Choroid plexus epithelial cell (primary cell): Measurements from ENCODE around the gene UQCC3.
"Not testable (repeated sequence)": the region's sequence is repeated elsewhere in the genome, so short reads cannot be mapped to it uniquely, and the experiment has no call there.

Experiments used
- DNase-seq: peaks from one replicate; pipeline ENCODE4 v3.0.0-alpha.2; 2010; ENCODE audit warnings: low read depth
- H3K4me3 ChIP-seq: 2 replicates; pipeline ENCODE4 v1.5.1; 2011; ENCODE audit warnings: low read depth, mild to moderate bottlenecking, control low read depth, low read length, moderate library complexity
- TF ChIP-seq, protein P1 (sequence below): conservative IDR thresholded peaks from 2 replicates; pipeline ENCODE4 v1.5.1; 2011; ENCODE audit warnings: low read depth, mild to moderate bottlenecking, control low read depth, inconsistent platforms, low read length, moderate library complexity

Gene UQCC3

DNA sequence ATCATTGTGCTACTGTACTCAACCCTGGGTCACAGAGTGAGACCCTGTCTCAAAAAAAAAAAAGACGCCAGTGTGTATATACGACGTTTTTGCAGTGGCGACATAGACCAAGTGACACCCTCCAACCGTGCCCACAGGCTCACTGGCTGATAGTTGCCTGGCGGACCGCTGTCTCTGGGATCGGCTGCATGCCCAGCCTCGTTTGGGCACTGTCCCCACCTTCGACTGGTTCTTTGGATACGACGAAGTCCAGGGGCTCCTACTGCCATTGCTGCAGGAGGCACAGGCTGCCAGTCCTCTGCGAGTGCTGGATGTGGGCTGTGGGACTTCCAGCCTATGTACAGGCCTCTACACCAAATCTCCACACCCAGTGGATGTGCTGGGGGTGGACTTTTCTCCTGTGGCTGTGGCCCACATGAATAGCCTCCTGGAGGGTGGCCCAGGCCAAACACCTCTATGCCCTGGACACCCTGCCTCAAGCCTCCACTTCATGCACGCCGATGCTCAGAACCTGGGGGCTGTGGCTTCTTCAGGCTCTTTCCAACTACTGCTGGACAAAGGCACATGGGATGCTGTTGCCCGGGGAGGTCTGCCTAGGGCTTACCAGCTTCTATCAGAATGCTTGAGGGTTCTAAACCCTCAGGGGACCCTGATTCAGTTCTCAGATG, 5.1 kb upstream of the UQCC3 start:
- TF ChIP-seq, protein P1, sequence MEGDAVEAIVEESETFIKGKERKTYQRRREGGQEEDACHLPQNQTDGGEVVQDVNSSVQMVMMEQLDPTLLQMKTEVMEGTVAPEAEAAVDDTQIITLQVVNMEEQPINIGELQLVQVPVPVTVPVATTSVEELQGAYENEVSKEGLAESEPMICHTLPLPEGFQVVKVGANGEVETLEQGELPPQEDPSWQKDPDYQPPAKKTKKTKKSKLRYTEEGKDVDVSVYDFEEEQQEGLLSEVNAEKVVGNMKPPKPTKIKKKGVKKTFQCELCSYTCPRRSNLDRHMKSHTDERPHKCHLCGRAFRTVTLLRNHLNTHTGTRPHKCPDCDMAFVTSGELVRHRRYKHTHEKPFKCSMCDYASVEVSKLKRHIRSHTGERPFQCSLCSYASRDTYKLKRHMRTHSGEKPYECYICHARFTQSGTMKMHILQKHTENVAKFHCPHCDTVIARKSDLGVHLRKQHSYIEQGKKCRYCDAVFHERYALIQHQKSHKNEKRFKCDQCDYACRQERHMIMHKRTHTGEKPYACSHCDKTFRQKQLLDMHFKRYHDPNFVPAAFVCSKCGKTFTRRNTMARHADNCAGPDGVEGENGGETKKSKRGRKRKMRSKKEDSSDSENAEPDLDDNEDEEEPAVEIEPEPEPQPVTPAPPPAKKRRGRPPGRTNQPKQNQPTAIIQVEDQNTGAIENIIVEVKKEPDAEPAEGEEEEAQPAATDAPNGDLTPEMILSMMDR = no peak
- peak overlapping the region; percentile 83 for H3K4me3 ChIP-seq
- DNase-seq = no peak

DNA sequence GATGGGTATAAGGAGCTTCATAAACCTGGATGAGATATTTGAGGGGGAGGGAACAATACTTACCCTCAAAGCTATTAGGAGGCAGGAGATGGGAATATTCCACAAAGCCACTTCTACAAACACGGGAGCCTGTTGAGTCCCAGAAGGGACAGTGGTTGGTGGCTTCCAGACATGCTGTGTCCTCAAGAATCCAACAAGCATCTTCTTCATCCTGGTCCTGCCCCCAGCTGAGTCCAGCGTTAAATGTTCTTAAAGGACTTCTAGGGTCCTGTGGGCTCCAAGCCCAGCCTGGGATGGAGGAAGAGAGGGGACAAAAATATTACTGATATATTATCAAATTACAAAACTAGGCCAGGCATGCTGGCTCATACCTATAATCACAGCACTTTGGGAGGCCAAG, 4.0 kb upstream of the UQCC3 start:
- TF ChIP-seq, protein P1 = no peak
- H3K4me3 ChIP-seq = no peak overlapping the region
- DNase-seq = no peak

DNA sequence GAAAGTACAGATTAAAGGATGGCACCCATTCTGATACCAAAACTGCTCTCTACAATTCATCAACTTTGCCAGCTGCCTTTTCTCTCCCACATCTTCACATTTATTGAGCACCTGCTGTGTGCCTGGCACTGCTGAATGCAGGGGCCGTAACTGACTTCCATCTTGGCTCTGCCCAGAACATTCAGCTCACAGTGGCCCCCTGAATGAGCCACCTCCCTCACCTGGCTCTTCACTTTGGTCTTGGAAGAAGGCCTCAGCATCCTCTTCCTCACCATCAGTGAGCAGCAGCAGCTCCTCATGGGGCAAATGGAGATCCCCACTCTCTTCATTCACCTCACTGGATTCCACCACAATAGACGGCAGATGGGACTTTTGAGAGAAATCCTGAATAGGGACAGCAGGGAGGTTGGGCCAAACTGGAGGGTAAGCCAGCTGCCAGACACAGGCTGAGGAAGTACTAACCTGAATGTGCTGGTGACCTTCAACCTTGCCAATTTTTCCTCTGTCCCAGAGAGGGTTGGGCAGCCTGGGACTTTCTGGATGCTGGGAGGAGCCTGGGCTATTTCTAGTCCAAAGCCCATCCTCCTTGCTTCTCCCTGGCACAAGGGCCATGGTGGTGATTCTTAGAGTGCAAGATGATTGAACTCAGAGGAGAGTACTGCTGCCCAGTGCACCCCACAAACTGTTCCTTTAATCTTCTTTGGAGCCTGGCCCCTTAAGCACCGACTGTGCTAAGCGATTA, 1.9 kb upstream of the UQCC3 start:
- TF ChIP-seq, protein P1 = no peak
- no peak overlapping the region for H3K4me3 ChIP-seq
- no peak for DNase-seq

DNA sequence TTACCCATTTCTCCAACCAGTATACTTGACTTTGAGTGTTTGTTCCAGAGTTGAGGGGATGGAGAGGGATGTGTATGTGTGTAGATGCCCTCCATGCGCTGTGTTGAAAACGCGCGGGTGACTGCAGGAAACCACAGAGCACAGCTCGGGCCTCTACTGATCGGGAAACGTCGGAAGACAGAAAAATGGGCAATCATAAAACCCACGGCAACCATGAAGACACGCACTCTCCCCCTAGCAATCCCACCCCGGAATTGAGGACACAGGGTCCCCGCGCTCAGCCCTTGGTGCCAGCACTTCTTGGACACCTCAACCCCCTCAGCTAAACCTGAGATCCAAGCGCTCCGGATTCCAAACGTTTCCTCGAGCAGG, 251 bp upstream of the UQCC3 start:
- TF ChIP-seq, protein P1 = no peak
- peak overlapping the region; percentile 72 for H3K4me3 ChIP-seq
- no peak for DNase-seq

DNA sequence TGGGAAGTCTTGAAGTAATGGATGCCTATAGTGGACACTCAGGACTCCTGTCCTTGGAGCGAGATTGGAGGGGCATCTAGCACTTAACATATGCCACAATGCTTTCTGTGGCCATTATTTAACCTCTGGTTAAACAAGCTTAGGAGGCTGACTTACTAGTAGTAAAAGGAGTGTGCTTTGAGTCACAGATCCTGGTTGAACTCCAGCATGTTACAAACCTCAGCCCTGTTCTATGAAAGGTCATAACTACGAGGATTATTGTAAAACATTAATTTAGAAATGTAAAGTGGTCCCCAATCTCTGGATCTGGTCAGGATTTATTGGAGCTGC, 1.7 kb downstream of the UQCC3 start:
- no peak for DNase-seq
- TF ChIP-seq, protein P1 = no peak
- no peak overlapping the region for H3K4me3 ChIP-seq

DNA sequence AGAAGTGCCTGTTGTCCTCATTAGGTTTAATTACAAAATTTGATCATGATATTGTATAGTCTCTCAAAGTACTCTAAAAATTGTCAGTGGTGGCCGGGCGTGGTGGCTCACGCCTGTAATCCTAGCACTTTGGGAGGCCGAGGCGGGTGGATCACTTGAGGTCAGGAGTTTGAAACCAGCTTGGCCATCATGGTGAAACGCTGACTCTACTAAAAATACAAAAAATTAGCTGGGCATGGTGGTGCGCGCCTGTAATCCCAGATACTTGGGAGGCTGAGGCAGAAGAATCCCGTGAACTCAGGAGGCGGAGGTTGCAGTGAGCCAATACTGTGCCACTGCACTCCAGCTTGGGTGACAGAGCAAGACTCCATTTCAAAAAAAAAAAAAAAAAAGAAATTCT, 3.9 kb downstream of the UQCC3 start:
- DNase-seq, H3K4me3 ChIP-seq: not testable (repeated sequence)

DNA sequence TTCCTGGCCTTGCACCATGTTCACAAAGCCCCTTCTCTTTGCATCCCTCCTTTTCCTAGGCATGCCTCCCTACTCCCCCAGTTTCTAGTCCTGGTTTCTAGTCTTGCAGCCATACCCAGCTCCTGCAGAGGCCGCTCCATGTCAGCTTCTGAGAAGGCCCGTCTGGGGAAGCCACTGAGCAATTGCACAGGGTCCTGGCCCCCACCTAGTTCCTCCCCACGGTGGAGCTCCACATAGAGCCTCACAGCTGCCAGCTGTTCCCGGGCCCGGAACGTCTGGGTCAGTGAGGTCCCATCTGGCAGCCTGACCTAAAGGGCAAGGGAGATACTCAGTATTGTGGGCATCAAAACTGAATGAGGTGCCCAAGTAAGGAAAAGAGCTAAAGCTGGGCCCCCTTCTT, 5.2 kb downstream of the UQCC3 start:
- no peak for DNase-seq

More for the DNA sequence above, 5.2 kb downstream of the UQCC3 start:
- TF ChIP-seq, protein P1 = peak; percentile 25
- no peak overlapping the region for H3K4me3 ChIP-seq
